Measurements from ENCODE around the gene NFS1. TPM values are rescaled to one million over a fixed set of nuclear protein-coding genes. Genes with fewer than 3 reads are reported as not detected.
A peak's percentile ranks its signal among the peaks of the same experiment; 100 is the strongest.

Gene NFS1
- total RNA-seq, 2 donors from 2014 or later = 43.3 to 46.0 TPM

- Mint-ChIP-seq H3K36me3 (ENCODE audit: insufficient read depth in 2 of 2) (peaks cover 2 to 17% of the 10 kb centered on the region in 2 donors), H3K4me3 (no peak overlapping the region), H3K27ac (no peak overlapping the region), H3K9me3 (no peaks in the 10 kb centered on the region), H3K4me1 (ENCODE audit: low read depth) (peaks cover 5% of the 10 kb centered on the region), H3K27me3 (ENCODE audit: low read depth) (no peaks in the 10 kb centered on the region)
- no peak for ATAC-seq (replicated peaks in 1 of 2)
- DNase-seq = no peak
These were observed 29.5 kb downstream of the NFS1 start for GRCh38 chr20:35669681-35670080.

- DNase-seq (no peak), ATAC-seq (replicated peaks in 1 of 2) (no peak)
- H3K27me3 Mint-ChIP-seq (ENCODE audit: low read depth) = no peaks in the 10 kb centered on the region
- H3K27ac Mint-ChIP-seq = peak overlapping the region; percentile 62
- H3K36me3 Mint-ChIP-seq (ENCODE audit: insufficient read depth in 2 of 2) = peaks cover 2 to 18% of the 10 kb centered on the region in 2 donors
- H3K4me3 Mint-ChIP-seq = no peak overlapping the region
- H3K9me3 Mint-ChIP-seq = no peaks in the 10 kb centered on the region
- H3K4me1 Mint-ChIP-seq (ENCODE audit: low read depth) = peaks cover 5% of the 10 kb centered on the region
These were observed 29.9 kb downstream of the NFS1 start for GRCh38 chr20:35669221-35669620.

GRCh38 chr20:35665949-35666288, 33.2 kb downstream of the NFS1 start:
- ATAC-seq (replicated peaks in 1 of 2) = no peak
- peaks cover 5 to 25% of the 10 kb centered on the region in 2 donors for H3K36me3 Mint-ChIP-seq (ENCODE audit: insufficient read depth in 2 of 2)
- H3K4me3 Mint-ChIP-seq = peak overlapping the region in 1 of 2 donors; percentile 15
- DNase-seq = no peak
- H3K27me3 Mint-ChIP-seq (ENCODE audit: low read depth) = no peaks in the 10 kb centered on the region
- H3K4me1 Mint-ChIP-seq (ENCODE audit: low read depth) = peaks cover 27% of the 10 kb centered on the region
- H3K9me3 Mint-ChIP-seq = no peaks in the 10 kb centered on the region
- no peak overlapping the region for H3K27ac Mint-ChIP-seq

GRCh38 chr20:35664466-35665206, 34.5 kb downstream of the NFS1 start, which contains the start of the genes CPNE1 and RBM12:
TSS of gene CPNE1 (minus strand) at chr20:35664900. CDS start at chr20:35632923, 31,977 bp downstream.
TSS of gene RBM12 (minus strand) at chr20:35664900. CDS start at chr20:35655322, 9,578 bp downstream.
- ATAC-seq (replicated peaks in 1 of 2) = peak; percentile 70 to 71
- peaks cover 40% of the 10 kb centered on the region for H3K4me1 Mint-ChIP-seq (ENCODE audit: low read depth)
- H3K36me3 Mint-ChIP-seq (ENCODE audit: insufficient read depth in 2 of 2) = peaks cover 5 to 28% of the 10 kb centered on the region in 2 donors
- peak; percentile 94 to 95 for DNase-seq
- H3K4me3 Mint-ChIP-seq = peak within 1 kb of the TSS; percentile 78 to 88
- no peaks in the 10 kb centered on the region for H3K27me3 Mint-ChIP-seq (ENCODE audit: low read depth)
- peak within 1 kb of the TSS; percentile 90 for H3K27ac Mint-ChIP-seq
- no peaks in the 10 kb centered on the region for H3K9me3 Mint-ChIP-seq

GRCh38 chr20:35663516-35664465, 35.4 kb downstream of the NFS1 start:
- Mint-ChIP-seq H3K4me1 (ENCODE audit: low read depth) (peaks cover 49% of the 10 kb centered on the region), H3K4me3 (peak overlapping the region; percentile 78 to 88)

GRCh38 chr20:35662551-35662950, 36.6 kb downstream of the NFS1 start:
- peak in 1 of 2 donors; percentile 28 for DNase-seq
- Mint-ChIP-seq H3K4me3 (peak overlapping the region; percentile 78 to 88), H3K27me3 (ENCODE audit: low read depth) (no peaks in the 10 kb centered on the region), H3K27ac (peak overlapping the region; percentile 90), H3K4me1 (ENCODE audit: low read depth) (peaks cover 60% of the 10 kb centered on the region), H3K36me3 (ENCODE audit: insufficient read depth in 2 of 2) (peaks cover 5 to 30% of the 10 kb centered on the region in 2 donors), H3K9me3 (no peaks in the 10 kb centered on the region)
- peak; percentile 6 to 11 for ATAC-seq (replicated peaks in 1 of 2)

More at GRCh38 chr20:35663516-35664465, 35.4 kb downstream of the NFS1 start:
- H3K9me3 Mint-ChIP-seq = no peaks in the 10 kb centered on the region
- peaks cover 5 to 29% of the 10 kb centered on the region in 2 donors for H3K36me3 Mint-ChIP-seq (ENCODE audit: insufficient read depth in 2 of 2)
- peak overlapping the region; percentile 90 for H3K27ac Mint-ChIP-seq
- peak; percentile 70 to 76 for DNase-seq
- no peaks in the 10 kb centered on the region for H3K27me3 Mint-ChIP-seq (ENCODE audit: low read depth)
- peak; percentile 47 to 48 for ATAC-seq (replicated peaks in 1 of 2)

GRCh38 chr20:35661908-35662307, 37.2 kb downstream of the NFS1 start:
- Mint-ChIP-seq H3K36me3 (ENCODE audit: insufficient read depth in 2 of 2) (peaks cover 9 to 33% of the 10 kb centered on the region in 2 donors), H3K4me3 (peak overlapping the region; percentile 78 to 88), H3K9me3 (no peaks in the 10 kb centered on the region), H3K4me1 (ENCODE audit: low read depth) (peaks cover 67% of the 10 kb centered on the region), H3K27me3 (ENCODE audit: low read depth) (no peaks in the 10 kb centered on the region), H3K27ac (peak overlapping the region; percentile 90)
- no peak for DNase-seq
- no peak for ATAC-seq (replicated peaks in 1 of 2)

GRCh38 chr20:35661053-35661452, 38.1 kb downstream of the NFS1 start:
- Mint-ChIP-seq H3K36me3 (ENCODE audit: insufficient read depth in 2 of 2) (peaks cover 9 to 37% of the 10 kb centered on the region in 2 donors), H3K4me3 (peak overlapping the region; percentile 78 to 88), H3K9me3 (no peaks in the 10 kb centered on the region), H3K27ac (peak overlapping the region; percentile 90), H3K27me3 (ENCODE audit: low read depth) (no peaks in the 10 kb centered on the region), H3K4me1 (ENCODE audit: low read depth) (peaks cover 73% of the 10 kb centered on the region)
- DNase-seq (no peak), ATAC-seq (replicated peaks in 1 of 2) (peak; percentile 27 to 30)

- Mint-ChIP-seq H3K27ac (peak overlapping the region; percentile 90), H3K4me3 (peak overlapping the region; percentile 78 to 88), H3K27me3 (ENCODE audit: low read depth) (no peaks in the 10 kb centered on the region), H3K36me3 (ENCODE audit: insufficient read depth in 2 of 2) (peaks cover 9 to 37% of the 10 kb centered on the region in 2 donors), H3K9me3 (no peaks in the 10 kb centered on the region), H3K4me1 (ENCODE audit: low read depth) (peaks cover 73% of the 10 kb centered on the region)
- ATAC-seq (replicated peaks in 1 of 2) (peak; percentile 44 to 47), DNase-seq (peak; percentile 32 to 53)
These were observed 38.8 kb downstream of the NFS1 start for GRCh38 chr20:35660122-35660937.

- Mint-ChIP-seq H3K4me3 (peak overlapping the region; percentile 44 to 59), H3K27me3 (ENCODE audit: low read depth) (no peaks in the 10 kb centered on the region), H3K36me3 (ENCODE audit: insufficient read depth in 2 of 2) (peaks cover 4 to 26% of the 10 kb centered on the region in 2 donors), H3K4me1 (ENCODE audit: low read depth) (peaks cover 60% of the 10 kb centered on the region), H3K27ac (peak overlapping the region; percentile 30), H3K9me3 (no peaks in the 10 kb centered on the region)
- no peak for ATAC-seq (replicated peaks in 1 of 2)
- DNase-seq = no peak
These were observed 41.9 kb downstream of the NFS1 start for GRCh38 chr20:35657271-35657670.

- no peaks in the 10 kb centered on the region for H3K9me3 Mint-ChIP-seq
- no peak overlapping the region for H3K27ac Mint-ChIP-seq
- H3K36me3 Mint-ChIP-seq (ENCODE audit: insufficient read depth in 2 of 2) = peaks cover 4 to 23% of the 10 kb centered on the region in 2 donors
- ATAC-seq (replicated peaks in 1 of 2) = no peak
- DNase-seq = no peak
- peaks cover 61% of the 10 kb centered on the region for H3K4me1 Mint-ChIP-seq (ENCODE audit: low read depth)
- H3K27me3 Mint-ChIP-seq (ENCODE audit: low read depth) = no peaks in the 10 kb centered on the region
- H3K4me3 Mint-ChIP-seq = no peak overlapping the region
These were observed 44.7 kb downstream of the NFS1 start for GRCh38 chr20:35654415-35654814.

- no peaks in the 10 kb centered on the region for H3K27me3 Mint-ChIP-seq (ENCODE audit: low read depth)
- no peaks in the 10 kb centered on the region for H3K9me3 Mint-ChIP-seq
- ATAC-seq (replicated peaks in 1 of 2) (no peak), DNase-seq (no peak)
- H3K27ac Mint-ChIP-seq = no peak overlapping the region
- no peak overlapping the region for H3K4me3 Mint-ChIP-seq
- H3K36me3 Mint-ChIP-seq (ENCODE audit: insufficient read depth in 2 of 2) = peaks cover 4 to 22% of the 10 kb centered on the region in 2 donors
- H3K4me1 Mint-ChIP-seq (ENCODE audit: low read depth) = peaks cover 61% of the 10 kb centered on the region
These were observed 45.3 kb downstream of the NFS1 start for GRCh38 chr20:35653893-35654292.

Data from activated T-cell treated with anti-CD3 and anti-CD28 coated beads, Interleukin-2, amount 50 U/mL, for 72 hours (primary cell).